Lower leg skin (tissue), 4 donors: ENCODE results near the gene PLCG2. TPM values are rescaled to one million over a fixed set of nuclear protein-coding genes. Genes with fewer than 3 reads are reported as not detected.
"Not testable (repeated sequence)": the region's sequence is repeated elsewhere in the genome, so short reads cannot be mapped to it uniquely, and the experiment has no call there.

Experiments used
- DNase-seq, 2 donors: peaks; one replicate each; pipeline ENCODE4 v3.0.0-alpha.2; 2019; ENCODE audit warnings: low spot score in 2 of 2
- H3K4me3 ChIP-seq: fragments of 200-600 bp; sonication (generic); 2 replicates; pipeline ENCODE4 v1.5.1; 2017; ENCODE audit warnings: mild to moderate bottlenecking, low read depth; ENCODE audit not compliant: poor library complexity, severe bottlenecking
- POLR2A ChIP-seq, 2 donors: fragments of 450-650 bp; IDR thresholded peaks; one replicate each; pipeline ENCODE4 v1.6.1; 2016 to 2017; ENCODE audit warnings: antibody characterized with exemption in 2 of 2, mild to moderate bottlenecking in 1 of 2, moderate library complexity in 1 of 2
- WGBS, 2 donors: methylation state at CpG; one replicate each; pipeline ENCODE4 v1.1.5; 2018; 5-methylcytosine and 5-hydroxymethylcytosine counted together
- intact Hi-C: fragments of 100-400 bp; cut with DNase I; formaldehyde crosslinking; loops from one replicate; pipeline ENCODE4 v1.15.0; 2023; ENCODE audit warnings: low total_unique reads
- total RNA-seq, 4 donors: library from RNA; depleted of rRNA; stranded (reverse); fragments of >200 nt; gene quantifications; one replicate each; pipeline ENCODE4 v1.1.0, GENCODE V29; 2016
- TF ChIP-seq, protein P1 (sequence below), 3 donors: fragments of 450-650 bp; IDR thresholded peaks; one replicate each; pipeline ENCODE4 v1.5.1; 2016; ENCODE audit warnings: antibody characterized with exemption in 3 of 3, mild to moderate bottlenecking in 3 of 3, moderate library complexity in 2 of 3

The PLCG2 gene
- total RNA-seq, 4 donors from 2014 or later: 7.0 to 14.1 (median 10.2) TPM

DNA sequence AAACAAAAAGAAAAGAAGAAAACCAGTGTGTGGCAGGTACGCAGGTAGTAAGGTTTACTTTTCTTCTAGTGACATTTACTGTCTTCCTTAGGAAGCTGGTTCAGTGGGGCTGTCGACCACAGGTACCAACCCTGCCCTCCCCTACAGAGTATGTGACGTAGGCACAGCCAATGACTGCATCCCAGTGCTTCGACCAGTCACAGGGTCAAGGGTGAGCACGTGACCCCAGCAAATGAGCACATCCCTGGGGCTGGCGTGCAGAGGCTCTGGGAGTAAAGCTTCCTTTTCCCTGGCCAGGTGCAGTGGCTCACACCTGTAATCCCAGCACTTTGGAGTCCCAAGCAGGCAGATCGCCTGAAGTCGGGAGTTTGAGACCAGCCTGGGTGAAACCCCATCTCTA is 38.9 kb upstream of the PLCG2 start:
- intact Hi-C loops: no loop called here
- no peak overlapping the region for H3K4me3 ChIP-seq
- TF ChIP-seq, protein P1, sequence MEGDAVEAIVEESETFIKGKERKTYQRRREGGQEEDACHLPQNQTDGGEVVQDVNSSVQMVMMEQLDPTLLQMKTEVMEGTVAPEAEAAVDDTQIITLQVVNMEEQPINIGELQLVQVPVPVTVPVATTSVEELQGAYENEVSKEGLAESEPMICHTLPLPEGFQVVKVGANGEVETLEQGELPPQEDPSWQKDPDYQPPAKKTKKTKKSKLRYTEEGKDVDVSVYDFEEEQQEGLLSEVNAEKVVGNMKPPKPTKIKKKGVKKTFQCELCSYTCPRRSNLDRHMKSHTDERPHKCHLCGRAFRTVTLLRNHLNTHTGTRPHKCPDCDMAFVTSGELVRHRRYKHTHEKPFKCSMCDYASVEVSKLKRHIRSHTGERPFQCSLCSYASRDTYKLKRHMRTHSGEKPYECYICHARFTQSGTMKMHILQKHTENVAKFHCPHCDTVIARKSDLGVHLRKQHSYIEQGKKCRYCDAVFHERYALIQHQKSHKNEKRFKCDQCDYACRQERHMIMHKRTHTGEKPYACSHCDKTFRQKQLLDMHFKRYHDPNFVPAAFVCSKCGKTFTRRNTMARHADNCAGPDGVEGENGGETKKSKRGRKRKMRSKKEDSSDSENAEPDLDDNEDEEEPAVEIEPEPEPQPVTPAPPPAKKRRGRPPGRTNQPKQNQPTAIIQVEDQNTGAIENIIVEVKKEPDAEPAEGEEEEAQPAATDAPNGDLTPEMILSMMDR (IDR thresholded peaks at IDR 0.05): no peak
- TF ChIP-seq POLR2A (IDR thresholded peaks at IDR 0.05): no peak
- WGBS, 2 donors: 83 to 85% methylated on average over 8 of the region's 8 CpGs
- DNase-seq: no peak

- whole genome bisulfite sequencing, 2 donors: 79 to 83% methylated on average over 6 of the region's 6 CpGs
- H3K4me3 ChIP-seq, DNase-seq, intact Hi-C loops: not testable (repeated sequence)
Observed at GRCh38 chr16:81741430-81741770, 37.7 kb upstream of the PLCG2 start.

DNA sequence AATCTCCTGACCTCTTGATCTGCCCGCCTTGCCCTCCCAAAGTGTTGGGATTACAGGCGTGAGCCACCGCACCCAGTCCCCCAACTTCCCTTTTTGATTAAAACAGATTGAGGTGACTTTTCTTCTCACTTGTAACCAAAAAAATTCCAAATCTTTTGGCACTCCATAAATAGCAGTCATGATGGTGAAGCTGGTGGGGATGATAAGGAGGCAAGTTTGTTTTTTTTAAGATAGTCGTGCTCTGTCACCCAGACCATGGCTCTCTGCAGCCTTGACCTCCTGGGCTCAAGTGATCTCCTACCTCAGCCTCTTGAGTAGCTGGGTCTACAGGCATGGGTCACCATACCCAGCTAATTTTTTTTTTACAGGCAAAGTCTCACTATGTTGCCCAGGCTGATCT is 34.7 kb upstream of the PLCG2 start:
- 73 to 92% methylated on average over 4 of the region's 4 CpGs for WGBS, 2 donors
- H3K4me3 ChIP-seq: no peak overlapping the region
- no peak for TF ChIP-seq POLR2A (IDR thresholded peaks at IDR 0.05)
- TF ChIP-seq, protein P1 (IDR thresholded peaks at IDR 0.05): no peak
- intact Hi-C loops: no loop called here
- no peak for DNase-seq

DNA sequence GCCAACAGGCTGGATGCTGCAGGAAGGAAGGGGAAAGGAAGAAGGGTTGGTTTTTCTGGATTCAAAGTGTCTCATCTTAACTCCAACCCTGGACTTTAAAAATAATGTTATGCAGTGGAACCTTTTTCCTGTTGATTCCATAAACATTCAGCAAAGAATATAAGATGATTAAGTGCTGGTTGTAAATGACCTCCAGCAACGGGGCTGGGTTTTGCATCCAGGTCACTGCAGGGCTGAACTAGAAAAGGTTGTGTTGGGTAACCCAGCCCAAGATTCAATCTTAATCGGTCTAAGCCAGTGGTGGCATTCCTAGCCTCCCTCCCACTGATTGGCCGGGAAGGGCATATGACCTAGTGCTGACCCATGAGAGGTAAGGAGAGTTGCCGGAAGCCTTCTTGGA is 34.2 kb upstream of the PLCG2 start:
- no peak for DNase-seq
- no peak overlapping the region for H3K4me3 ChIP-seq
- 80 to 86% methylated on average over 4 of the region's 4 CpGs for WGBS, 2 donors
- TF ChIP-seq POLR2A (IDR thresholded peaks at IDR 0.05): no peak
- TF ChIP-seq, protein P1 (IDR thresholded peaks at IDR 0.05): no peak
- intact Hi-C loops: no loop called here

DNA sequence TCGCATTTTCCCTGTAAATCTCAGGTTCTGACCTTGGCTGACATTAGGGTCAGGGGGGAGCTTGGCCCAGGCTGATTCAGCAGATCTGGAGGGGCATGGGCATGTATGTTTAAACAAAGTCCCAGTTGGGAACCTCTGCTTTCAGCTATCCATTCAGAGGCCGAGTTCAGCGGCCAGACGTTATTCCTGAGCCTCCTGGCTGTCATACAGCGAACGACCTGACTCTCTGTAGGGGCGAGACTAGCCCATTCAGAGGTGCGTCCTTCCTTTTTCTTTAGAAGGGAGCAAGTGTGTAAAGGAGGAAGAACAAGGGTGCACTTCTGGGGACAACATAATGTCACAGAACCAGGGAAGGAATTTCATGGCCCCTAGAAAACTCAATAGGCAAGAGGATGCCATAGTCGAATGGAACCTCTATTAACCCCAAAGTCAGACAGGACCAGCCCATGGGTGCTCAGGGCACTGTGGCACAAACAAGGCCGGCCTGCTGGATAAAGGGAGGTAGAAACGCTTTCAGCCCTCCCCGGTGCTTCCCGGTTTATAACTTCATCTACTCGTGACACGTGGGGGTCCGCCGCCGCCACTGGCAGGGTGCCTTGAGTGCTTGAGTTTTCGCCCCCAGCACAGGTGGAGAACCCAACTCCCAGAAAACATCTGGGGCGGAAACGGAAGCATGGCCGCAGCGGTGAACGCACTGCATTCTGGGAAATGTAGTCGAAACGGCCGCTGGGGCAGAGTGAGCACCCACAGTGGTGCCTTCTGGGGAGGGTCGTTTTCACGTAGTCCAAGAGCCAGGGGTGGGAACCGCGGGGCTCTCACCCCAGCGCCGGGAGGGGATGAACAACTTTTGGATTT is 33.2 kb upstream of the PLCG2 start:
- TF ChIP-seq, protein P1 (IDR thresholded peaks at IDR 0.05): no peak
- TF ChIP-seq POLR2A (IDR thresholded peaks at IDR 0.05): no peak
- peak; percentile 61 to 93 for DNase-seq
- WGBS, 2 donors: 26 to 31% methylated on average over 25 to 33 of the region's 33 CpGs
- no peak overlapping the region for H3K4me3 ChIP-seq
- intact Hi-C loops: no loop called here

GRCh38 chr16:81746566-81746965 is 32.5 kb upstream of the PLCG2 start:
- TF ChIP-seq, protein P1 (IDR thresholded peaks at IDR 0.05): no peak
- TF ChIP-seq POLR2A (IDR thresholded peaks at IDR 0.05): no peak
- 46 to 49% methylated on average over 5 of the region's 5 CpGs for WGBS, 2 donors
- H3K4me3 ChIP-seq: no peak overlapping the region
- intact Hi-C loops: no loop called here
- DNase-seq: no peak
